Spleen (tissue), 11 donors: Measurements from ENCODE around the gene CHRDL2. TPM values are rescaled to one million over a fixed set of nuclear protein-coding genes. Genes with fewer than 3 reads are reported as not detected.

Source experiments
- DNase-seq: peaks from one replicate; pipeline ENCODE4 v3.0.0-alpha.2; 2020
- H3K27ac ChIP-seq, 8 donors: fragments of 200-600 bp; sonication (generic) in 7 of 8; 1 replicate in 4 of 8; 2 replicates in 4 of 8; pipeline versions ENCODE4 v1.5.0 to v1.8.0; 2016 to 2021; ENCODE audit warnings: inconsistent platforms in 4 of 8, mild to moderate bottlenecking in 4 of 8, moderate library complexity in 1 of 8
- H3K27me3 ChIP-seq, 7 donors: fragments of 200-600 bp; sonication (generic) in 6 of 7; replicated peaks in 1 of 7; 1 replicate in 4 of 7; 2 replicates in 3 of 7; pipeline versions ENCODE4 v1.5.0 to v1.8.0; 2016 to 2021; ENCODE audit warnings: inconsistent platforms in 3 of 7, mild to moderate bottlenecking in 1 of 7
- H3K36me3 ChIP-seq, 6 donors: fragments of 200-600 bp; sonication (generic) in 5 of 6; 1 replicate in 4 of 6; 2 replicates in 2 of 6; pipeline versions ENCODE4 v1.5.0 to v1.8.0; 2016 to 2021; ENCODE audit warnings: inconsistent platforms in 2 of 6
- H3K4me1 ChIP-seq, 6 donors: fragments of 200-600 bp; sonication (generic) in 5 of 6; 1 replicate in 3 of 6; 2 replicates in 3 of 6; pipeline versions ENCODE4 v1.5.0 to v1.8.0; 2016 to 2021; ENCODE audit warnings: inconsistent platforms in 3 of 6
- H3K4me3 ChIP-seq, 8 donors: fragments of 200-600 bp; sonication (generic) in 7 of 8; 1 replicate in 4 of 8; 2 replicates in 4 of 8; pipeline versions ENCODE4 v1.5.0 to v1.8.0; 2016 to 2021; ENCODE audit warnings: inconsistent platforms in 4 of 8, mild to moderate bottlenecking in 4 of 8, moderate library complexity in 2 of 8
- H3K9me3 ChIP-seq, 8 donors: fragments of 200-600 bp; sonication (generic) in 7 of 8; 1 replicate in 4 of 8; 2 replicates in 4 of 8; pipeline versions ENCODE4 v1.5.0 to v1.8.0; 2016 to 2021; ENCODE audit warnings: inconsistent platforms in 4 of 8
- POLR2A ChIP-seq, 3 donors: fragments of 450-650 bp; IDR thresholded peaks; one replicate each; pipeline ENCODE4 v1.5.1; 2017; ENCODE audit warnings: antibody characterized with exemption in 3 of 3, mild to moderate bottlenecking in 1 of 3
- POLR2AphosphoS5 ChIP-seq, 3 donors: sonication (generic); formaldehyde crosslinking; IDR thresholded peaks; one replicate each; pipeline ENCODE4 v1.5.1; 2017; ENCODE audit warnings: antibody characterized with exemption in 3 of 3
- WGBS, 5 donors: extraction: QIAGEN DNeasy Blood & Tissue Kit in 3 of 5; methylation state at CpG; one replicate each; pipeline versions ENCODE4 v1.1.5 to v1.1.7; 2013 to 2018; 5-methylcytosine and 5-hydroxymethylcytosine counted together
- intact Hi-C: fragments of 100-400 bp; cut with DNase I; formaldehyde crosslinking; loops from one replicate; pipeline ENCODE4 v1.15.0; 2023; ENCODE audit warnings: low total_unique reads
- polyA plus RNA-seq, 3 donors: library from polyadenylated mRNA; stranded (reverse); fragments of 200-250 nt; gene quantifications; one replicate each; pipeline ENCODE4 v1.2.1, GENCODE V29; 2013
- total RNA-seq, 7 donors: library from RNA; depleted of rRNA in 3 of 7; stranded (reverse); fragments of >200 nt in 3 of 7; fragmentation: NEBNext Ultra II Directional in 4 of 7; extraction: Animal tissue kit (Norgen Biotek cat#: 25700) in 4 of 7; gene quantifications; one replicate each; pipeline versions ENCODE4 v1.1.0 to v1.2.1, GENCODE V29; 2016 to 2021
- TF ChIP-seq, protein P1 (sequence below), 11 experiments: fragments of 200-600 bp in 7 of 11; fragments of 450-650 bp in 4 of 11; sonication (generic) in 4 of 11; IDR thresholded peaks in 8 of 11; conservative IDR thresholded peaks in 3 of 11; 1 replicate in 7 of 11; 2 replicates in 4 of 11; pipeline versions ENCODE4 v1.4.0 to v1.8.0; 2016 to 2021; ENCODE audit warnings: antibody characterized with exemption in 11 of 11, inconsistent platforms in 4 of 11, mild to moderate bottlenecking in 1 of 11
- donor health status: healthy with polysubstance abuse.
- donor health status: DM: no; HTN: no; CAD: no; lungs with moderate emphysema.
- donor health status: DM: no; HTN: no; CAD: no.
- donor health status: Bipolar disorder and iron deficiency.
- donor health status: healthy.
- donor health status: DM: no; HTN: no; CAD: no.
- donor health status: DM: yes; HTN: yes; CAD: no.

CHRDL2 gene
- total and polyA plus RNA-seq, 10 donors, result 0.24 to 2.2 (median 1.5) TPM; not detected in 5

DNA sequence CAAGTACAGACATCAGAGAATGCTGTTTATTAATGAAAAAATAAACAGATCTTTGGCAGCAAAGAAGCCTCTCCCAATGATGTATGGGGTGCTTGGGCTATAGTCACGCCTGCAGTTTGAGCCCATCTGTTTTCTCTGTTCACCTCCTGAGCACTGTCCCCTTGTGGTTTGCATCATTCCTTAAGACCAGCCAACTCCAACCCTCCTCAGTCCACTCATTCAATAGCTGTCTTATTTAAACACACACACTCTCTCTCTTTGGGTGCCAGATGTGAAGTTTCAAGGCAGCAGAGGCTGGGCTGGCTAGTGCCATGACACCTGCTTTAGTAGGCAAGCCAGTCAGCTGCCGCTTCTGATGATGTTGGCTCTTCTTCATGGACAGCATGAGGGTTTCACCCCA, 80.7 kb downstream of the CHRDL2 start:
- DNase-seq, result no peak

DNA sequence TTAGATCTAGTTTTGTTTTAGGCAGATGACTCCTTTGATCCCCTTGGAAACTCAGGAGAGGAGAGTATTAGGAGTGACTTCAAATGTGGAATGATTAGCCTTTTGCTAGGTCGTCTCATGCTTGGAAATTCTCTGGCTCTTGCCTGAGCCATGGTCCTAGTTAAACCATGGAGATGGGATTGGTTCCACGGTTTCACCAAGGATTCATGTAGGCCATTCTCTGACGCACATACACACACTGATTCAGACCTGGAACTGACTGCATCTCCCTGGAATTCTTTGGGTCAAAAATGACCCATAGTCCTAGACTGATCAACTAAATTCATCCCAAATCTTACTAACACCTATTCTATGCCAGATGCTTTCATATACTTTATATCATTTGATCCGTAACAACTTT, 82.3 kb downstream of the CHRDL2 start:
- TF ChIP-seq, protein P1, sequence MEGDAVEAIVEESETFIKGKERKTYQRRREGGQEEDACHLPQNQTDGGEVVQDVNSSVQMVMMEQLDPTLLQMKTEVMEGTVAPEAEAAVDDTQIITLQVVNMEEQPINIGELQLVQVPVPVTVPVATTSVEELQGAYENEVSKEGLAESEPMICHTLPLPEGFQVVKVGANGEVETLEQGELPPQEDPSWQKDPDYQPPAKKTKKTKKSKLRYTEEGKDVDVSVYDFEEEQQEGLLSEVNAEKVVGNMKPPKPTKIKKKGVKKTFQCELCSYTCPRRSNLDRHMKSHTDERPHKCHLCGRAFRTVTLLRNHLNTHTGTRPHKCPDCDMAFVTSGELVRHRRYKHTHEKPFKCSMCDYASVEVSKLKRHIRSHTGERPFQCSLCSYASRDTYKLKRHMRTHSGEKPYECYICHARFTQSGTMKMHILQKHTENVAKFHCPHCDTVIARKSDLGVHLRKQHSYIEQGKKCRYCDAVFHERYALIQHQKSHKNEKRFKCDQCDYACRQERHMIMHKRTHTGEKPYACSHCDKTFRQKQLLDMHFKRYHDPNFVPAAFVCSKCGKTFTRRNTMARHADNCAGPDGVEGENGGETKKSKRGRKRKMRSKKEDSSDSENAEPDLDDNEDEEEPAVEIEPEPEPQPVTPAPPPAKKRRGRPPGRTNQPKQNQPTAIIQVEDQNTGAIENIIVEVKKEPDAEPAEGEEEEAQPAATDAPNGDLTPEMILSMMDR (IDR thresholded peaks at IDR 0.05 in 8 of 11, conservative IDR thresholded peaks at IDR 0.05 in 3 of 11), result no peak
- TF ChIP-seq POLR2A (IDR thresholded peaks at IDR 0.05) (no peak), POLR2AphosphoS5 (IDR thresholded peaks at IDR 0.05) (no peak)
- Histone ChIP-seq H3K27me3 (no peaks in the 10 kb centered on the region), H3K27ac (no peak overlapping the region), H3K4me3 (no peak overlapping the region), H3K4me1 (no peaks in the 10 kb centered on the region), H3K9me3 (no peaks in the 10 kb centered on the region), H3K36me3 (peaks cover 0 to 91% (median 0%) of the 10 kb centered on the region in 6 donors)
- DNase-seq, result no peak
- intact Hi-C loops, result no loop called here
- WGBS, 5 donors, result 91 to 98% (median 95%) methylated on average over 4 of the region's 4 CpGs

More for the DNA sequence above, 80.7 kb downstream of the CHRDL2 start:
- Histone ChIP-seq H3K27me3 (no peaks in the 10 kb centered on the region), H3K4me3 (no peak overlapping the region), H3K27ac (no peak overlapping the region), H3K4me1 (no peaks in the 10 kb centered on the region), H3K36me3 (peaks cover 0 to 77% (median 0%) of the 10 kb centered on the region in 6 donors), H3K9me3 (no peaks in the 10 kb centered on the region)
- TF ChIP-seq, protein P1 (IDR thresholded peaks at IDR 0.05 in 8 of 11, conservative IDR thresholded peaks at IDR 0.05 in 3 of 11), result no peak
- WGBS, 5 donors, result 97 to 100% (median 98%) methylated on average over 2 of the region's 2 CpGs
- intact Hi-C loops, result no loop called here

- 95 to 100% (median 97%) methylated on average over 3 of the region's 3 CpGs for WGBS, 5 donors
These were observed 83.4 kb downstream of the CHRDL2 start for GRCh38 chr11:74647831-74648230.

DNA sequence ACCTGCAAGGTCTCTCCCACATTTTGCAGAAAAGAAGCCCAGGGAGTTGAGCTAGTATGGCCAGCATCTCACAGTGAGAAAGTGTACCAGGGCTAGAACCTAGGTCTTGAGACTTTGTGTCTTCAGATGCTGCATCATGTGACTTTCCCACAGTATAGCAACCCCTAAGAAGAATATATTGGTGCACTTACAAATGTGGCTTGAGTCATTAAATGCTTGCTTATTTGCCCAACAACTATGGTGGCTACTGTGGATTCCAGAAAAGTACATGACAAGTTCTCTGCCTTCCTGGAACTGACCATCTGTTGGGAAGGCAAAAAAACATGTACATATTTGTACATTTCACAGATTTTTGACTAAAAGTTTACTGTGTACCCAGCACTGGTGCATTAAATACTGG, 83.8 kb downstream of the CHRDL2 start:
- Histone ChIP-seq H3K4me3 (no peak overlapping the region), H3K9me3 (no peaks in the 10 kb centered on the region), H3K27me3 (no peaks in the 10 kb centered on the region), H3K27ac (no peak overlapping the region), H3K36me3 (peaks cover 0 to 92% (median under 1%) of the 10 kb centered on the region in 6 donors), H3K4me1 (no peaks in the 10 kb centered on the region)
- TF ChIP-seq, protein P1 (IDR thresholded peaks at IDR 0.05 in 8 of 11, conservative IDR thresholded peaks at IDR 0.05 in 3 of 11), result no peak
- TF ChIP-seq POLR2AphosphoS5 (IDR thresholded peaks at IDR 0.05), result no peak
- TF ChIP-seq POLR2A (IDR thresholded peaks at IDR 0.05), result no peak
- DNase-seq, result no peak
- intact Hi-C loops, result no loop called here

More at GRCh38 chr11:74647831-74648230, 83.4 kb downstream of the CHRDL2 start:
- H3K36me3 ChIP-seq, result peaks cover 0 to 92% (median 0%) of the 10 kb centered on the region in 6 donors
- intact Hi-C loops, result no loop called here
- no peaks in the 10 kb centered on the region for H3K4me1 ChIP-seq
- no peak for DNase-seq
- no peak overlapping the region for H3K27ac ChIP-seq
- H3K27me3 ChIP-seq, result no peaks in the 10 kb centered on the region
- no peak overlapping the region for H3K4me3 ChIP-seq
- TF ChIP-seq, protein P1 (IDR thresholded peaks at IDR 0.05 in 8 of 11, conservative IDR thresholded peaks at IDR 0.05 in 3 of 11), result no peak
- TF ChIP-seq POLR2A (IDR thresholded peaks at IDR 0.05) (no peak), POLR2AphosphoS5 (IDR thresholded peaks at IDR 0.05) (no peak)
- H3K9me3 ChIP-seq, result no peaks in the 10 kb centered on the region
